ENCODE results near the gene EMC8. TPM values are rescaled to one million over a fixed set of nuclear protein-coding genes. Genes with fewer than 3 reads are reported as not detected.

Gene EMC8
- polyA plus RNA-seq, 10 donors, result 16.0 to 23.4 (median 19.6) TPM

DNA sequence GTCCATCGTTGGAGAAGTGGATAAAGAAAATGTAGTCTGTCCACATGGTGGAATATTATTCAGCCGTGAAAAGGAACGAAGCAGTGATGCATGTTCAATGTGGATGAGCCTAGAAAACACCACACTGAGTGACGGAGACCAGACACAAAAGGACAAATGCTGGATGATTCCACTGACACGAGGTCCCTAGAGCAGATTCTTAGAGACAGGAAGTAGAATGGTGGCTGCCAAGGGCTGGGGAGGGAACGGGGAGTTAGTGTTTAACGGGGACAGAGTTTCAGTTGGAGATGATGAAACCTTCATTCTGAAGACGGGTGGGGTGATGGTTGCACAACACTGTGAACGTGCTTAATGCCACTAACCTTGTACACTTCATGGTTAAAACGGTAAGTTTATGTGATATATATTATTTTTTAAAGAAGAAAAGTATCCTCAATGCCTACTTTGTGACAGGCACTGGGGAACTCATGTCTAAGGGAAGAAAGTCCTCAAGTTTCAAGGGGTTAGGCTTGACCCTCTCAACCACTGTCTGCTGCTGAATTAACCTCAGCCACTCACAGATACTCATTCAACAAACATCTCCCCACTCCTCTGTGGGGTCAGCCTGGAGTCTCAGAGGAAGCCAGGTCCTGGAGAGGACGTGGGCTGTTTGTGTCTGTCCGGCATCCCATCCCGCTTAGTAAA lies 66.0 kb downstream of the EMC8 start:
- no peak for DNase-seq

DNA sequence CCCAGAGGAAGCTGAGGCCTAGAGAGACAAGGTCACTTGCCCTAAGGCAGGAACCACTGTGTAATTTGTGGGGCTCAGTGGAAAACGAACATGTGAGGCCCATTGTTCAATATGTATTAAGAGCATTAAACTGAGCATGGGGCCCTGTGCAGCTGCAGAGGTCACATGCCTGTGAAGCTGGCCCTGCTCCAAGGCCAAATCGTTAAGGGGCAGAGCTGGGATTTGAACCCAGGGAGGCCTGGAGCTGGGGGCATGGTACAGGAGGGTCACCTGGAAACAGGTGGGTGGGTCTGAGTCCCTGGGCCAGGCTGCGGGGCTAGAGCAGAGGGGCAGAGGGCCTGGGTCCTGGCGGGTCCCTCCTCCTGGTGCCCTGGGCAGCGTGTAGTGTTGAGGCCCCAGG lies 68.2 kb downstream of the EMC8 start:
- DNase-seq, result no peak

- DNase-seq, result no peak
Observed at GRCh38 chr16:85730186-85730465, 69.2 kb downstream of the EMC8 start.

- no peak for DNase-seq
Observed at GRCh38 chr16:85729452-85730185, 69.7 kb downstream of the EMC8 start.

DNA sequence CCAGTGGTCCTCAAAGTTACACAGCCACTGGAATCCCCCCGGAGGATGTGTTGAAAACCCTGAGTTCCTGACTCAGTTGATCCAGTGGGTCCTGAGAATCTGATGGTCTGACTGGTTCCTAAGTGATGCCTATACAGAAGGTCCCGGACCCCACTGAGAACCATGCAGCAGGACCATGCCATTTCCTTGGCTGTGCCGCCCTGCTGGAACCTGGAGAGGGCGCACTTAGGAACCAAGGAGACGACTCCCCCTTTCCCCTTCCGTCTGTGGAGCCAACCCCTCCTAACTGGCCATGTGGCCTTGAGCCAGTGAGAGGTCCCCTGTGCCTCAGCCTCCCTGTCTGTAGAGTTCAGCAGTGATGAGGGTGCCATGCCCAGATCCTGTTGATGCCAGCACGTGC lies 70.5 kb downstream of the EMC8 start:
- DNase-seq, result no peak

Other genes with a start within 250 kb of the EMC8 start
- gene GSE1, start 186.2 kb downstream of the EMC8 start, polyA plus RNA-seq (ENCODE audit: insufficient read length in 10 of 10), result 10 to 100 TPM; 40.0 to 55.2 (median 46.3) TPM
- gene GINS2, start 110.6 kb downstream of the EMC8 start, polyA plus RNA-seq (ENCODE audit: insufficient read length in 10 of 10), result 10 to 100 TPM in 8 of 10 donors, 1 to 10 TPM in 2; 8.2 to 17.7 (median 10.7) TPM
- gene C16orf74, start 48.4 kb downstream of the EMC8 start, polyA plus RNA-seq (ENCODE audit: insufficient read length in 10 of 10), result 1 to 10 TPM in 7 of 10 donors, under 1 TPM in 3; 0.76 to 4.7 (median 1.3) TPM
- gene COX4I1, start 151 bp upstream of the EMC8 start, polyA plus RNA-seq (ENCODE audit: insufficient read length in 10 of 10), result 100 to 1,000 TPM; 332 to 475 (median 380) TPM
- gene IRF8, start 99.6 kb upstream of the EMC8 start, polyA plus RNA-seq (ENCODE audit: insufficient read length in 10 of 10), result 1 to 10 TPM; 3.2 to 7.3 (median 6.1) TPM

All from muscle of back (tissue), 11 donors.